Endothelial cell of umbilical vein (primary cell): ENCODE measurements around the gene COPE. TPM values are rescaled to one million over a fixed set of nuclear protein-coding genes. Genes with fewer than 3 reads are reported as not detected.

ENCODE experiments used
- BruUV-seq: library from RNA; stranded (reverse); fragments of 400-500 nt; replicated peaks from 2 replicates; lab custom pipeline; 2021; lab: Mats Ljungman, UMichigan
- CTCF ChIA-PET: fragments of 300-600, 350-600 bp; sonication (Branson Sonifier 250); formaldehyde crosslinking; loops from one replicate; lab custom pipeline; 2021; ENCODE audit warnings: antibody characterized with exemption, inconsistent platforms; lab: Charles Lee
- POLR2A ChIA-PET: fragments of 300-600, 350-600 bp; sonication (Branson Sonifier 250); formaldehyde crosslinking; loops from one replicate; lab custom pipeline; 2021; ENCODE audit warnings: antibody characterized with exemption, inconsistent platforms; lab: Charles Lee
- DNase-seq: peaks from one replicate; pipeline ENCODE4 v3.0.0-alpha.2; 2011; ENCODE audit warnings: low read depth, low spot score
- FAIRE-seq: peaks from 2 replicates; lab custom pipeline; 2011; peaks lifted over from hg19 to GRCh38; lab: Jason Lieb, UNC
- H2AFZ ChIP-seq: 2 replicates; pipeline ENCODE4 v1.6.0; 2012; ENCODE audit warnings: low read depth, low read length, control low read depth, inconsistent platforms
- H3K27ac ChIP-seq: 2 replicates; pipeline ENCODE4 v1.5.1; 2011; ENCODE audit warnings: low read depth, mild to moderate bottlenecking, control low read depth, low read length, moderate library complexity; ENCODE audit not compliant: insufficient read depth
- H3K27me3 ChIP-seq, 2 experiments: 2 replicates each; pipeline versions ENCODE4 v1.6.0 to v1.6.1; 2011; ENCODE audit warnings: low read length in 2 of 2, mixed read lengths in 1 of 2; ENCODE audit not compliant: control insufficient read depth in 2 of 2, insufficient read depth in 2 of 2
- H3K36me3 ChIP-seq, 2 experiments: 2 replicates in 1 of 2; 3 replicates in 1 of 2; pipeline ENCODE4 v1.5.1; 2011; ENCODE audit warnings: low read length in 2 of 2, mild to moderate bottlenecking in 1 of 2, moderate library complexity in 1 of 2; ENCODE audit not compliant: control insufficient read depth in 2 of 2, insufficient read depth in 2 of 2; ENCODE audit errors: extremely low read depth in 1 of 2
- H3K4me1 ChIP-seq: 3 replicates; pipeline ENCODE4 v1.5.1; 2011; ENCODE audit warnings: mild to moderate bottlenecking, low read length; ENCODE audit not compliant: control insufficient read depth, insufficient read depth; ENCODE audit errors: extremely low read depth
- H3K4me2 ChIP-seq: 2 replicates; pipeline ENCODE4 v1.6.1; 2011; ENCODE audit warnings: low read length, control low read depth, mixed read lengths; ENCODE audit not compliant: insufficient read depth
- H3K4me3 ChIP-seq, 3 experiments: fragments of 200-600 bp in 1 of 3; sonication (generic), shearing (Covaris generic) in 1 of 3; replicated peaks in 1 of 3; 2 replicates each; pipeline ENCODE4 v1.5.1; 2011 to 2016; ENCODE audit warnings: control low read depth in 3 of 3, low read length in 3 of 3, mild to moderate bottlenecking in 2 of 3, inconsistent platforms in 1 of 3, low read depth in 1 of 3, moderate library complexity in 1 of 3; ENCODE audit not compliant: insufficient read depth in 1 of 3
- H3K79me2 ChIP-seq: 2 replicates; pipeline ENCODE4 v1.6.0; 2012; ENCODE audit warnings: low read length, inconsistent platforms; ENCODE audit not compliant: control insufficient read depth, insufficient read depth
- H3K9ac ChIP-seq: replicated peaks from 2 replicates; pipeline ENCODE3; 2011; ENCODE audit warnings: low read length, control low read depth; ENCODE audit not compliant: insufficient read depth; ENCODE audit errors: extremely low read depth
- H3K9me1 ChIP-seq: replicated peaks from 3 replicates; pipeline ENCODE4 v1.6.0; 2011; ENCODE audit warnings: mild to moderate bottlenecking, low read length; ENCODE audit not compliant: control insufficient read depth, insufficient read depth; ENCODE audit errors: extremely low read depth
- H3K9me3 ChIP-seq: replicated peaks from 2 replicates; pipeline ENCODE4 v1.5.1; 2012; ENCODE audit warnings: low read length, inconsistent platforms; ENCODE audit not compliant: control insufficient read depth, insufficient read depth
- H4K20me1 ChIP-seq: replicated peaks from 2 replicates; pipeline ENCODE3; 2011; ENCODE audit warnings: mild to moderate bottlenecking, low read length; ENCODE audit not compliant: control insufficient read depth, insufficient read depth; ENCODE audit errors: extremely low read depth
- EZH2 ChIP-seq: IDR thresholded peaks from 2 replicates; pipeline ENCODE4 v1.6.1; 2012; ENCODE audit warnings: borderline replicate concordance, low read depth, mild to moderate bottlenecking, moderate library complexity, low read length, inconsistent platforms; ENCODE audit not compliant: severe bottlenecking
- FOS ChIP-seq: IDR thresholded peaks from 2 replicates; pipeline ENCODE4 v1.6.1; 2011; ENCODE audit warnings: mild to moderate bottlenecking, low read length, moderate library complexity, borderline replicate concordance; ENCODE audit not compliant: insufficient read depth
- GATA2 ChIP-seq: IDR thresholded peaks from 2 replicates; pipeline ENCODE4 v1.7.0; 2011; ENCODE audit warnings: low read depth, mild to moderate bottlenecking, moderate library complexity, mixed read lengths, low read length; ENCODE audit not compliant: insufficient read length, insufficient read depth
- JUN ChIP-seq: IDR thresholded peaks from 2 replicates; pipeline ENCODE4 v1.6.1; 2011; ENCODE audit warnings: borderline replicate concordance, low read depth; ENCODE audit not compliant: insufficient read length, insufficient read depth
- MAX ChIP-seq: IDR thresholded peaks from 2 replicates; pipeline ENCODE4 v1.6.1; 2011; ENCODE audit not compliant: insufficient read depth, insufficient read length
- MYC ChIP-seq: IDR thresholded peaks from one replicate; pipeline ENCODE4 v1.6.1; 2011; ENCODE audit warnings: mild to moderate bottlenecking, low read depth, low read length
- POLR2A ChIP-seq: IDR thresholded peaks from 2 replicates; pipeline ENCODE4 v1.6.1; 2012; ENCODE audit warnings: low read depth, mild to moderate bottlenecking, control low read depth, low read length
- POLR2AphosphoS5 ChIP-seq: IDR thresholded peaks from 2 replicates; pipeline ENCODE4 v1.6.1; 2012; ENCODE audit warnings: low read depth, mild to moderate bottlenecking, control low read depth, low read length, moderate library complexity; ENCODE audit not compliant: insufficient read depth
- dilution Hi-C: fragments of 300-500 bp; cut with MboI; formaldehyde crosslinking; loops from one replicate; pipeline ENCODE4 v1.15.0; 2019; ENCODE audit warnings: low sequenced_read_pairs; ENCODE audit not compliant: extremely low pct_ligation_motif_present
- intact Hi-C: fragments of 100-400 bp; cut with micrococcal nuclease; formaldehyde crosslinking; loops from one replicate; pipeline ENCODE4 v1.10.0; 2022
- polyA plus RNA-seq, 4 experiments: library from polyadenylated mRNA; depleted of rRNA in 3 of 4; stranded (reverse) in 3 of 4; unstranded in 1 of 4; fragments of >200 nt; gene quantifications; 2 replicates each; pipeline versions ENCODE4 v1.2.1 to v1.2.3, GENCODE V29; 2011 to 2012; ENCODE audit warnings: missing spikeins in 1 of 4
- total RNA-seq: library from RNA; stranded (reverse); gene quantifications from 2 replicates; pipeline ENCODE4 v1.2.3, GENCODE V29; 2021
- TF ChIP-seq, protein P1 (sequence below), 2 donors: IDR thresholded peaks; 1 replicate in 1 of 2; 2 replicates in 1 of 2; pipeline ENCODE4 v1.5.1; 2011; ENCODE audit warnings: low read length in 2 of 2, mild to moderate bottlenecking in 2 of 2, moderate library complexity in 2 of 2, control low read depth in 1 of 2, inconsistent platforms in 1 of 2, low read depth in 1 of 2; ENCODE audit not compliant: insufficient read depth in 1 of 2; ENCODE audit errors: extremely low read depth in 1 of 2

Gene COPE
- total and polyA plus RNA-seq, 2 donors (not counting 3 experiments of a cell fraction or from before 2014, with no cell fraction given), result 252 to 407 TPM

- H3K4me1 ChIP-seq, result no peaks in the 10 kb centered on the region
- intact Hi-C loops, result no loop called here
Measured at GRCh38 chr19:18905058-18905456, 14.1 kb downstream of the COPE start.

More at GRCh38 chr19:18905058-18905456, 14.1 kb downstream of the COPE start:
- H3K4me2 ChIP-seq, result no peak overlapping the region
- TF ChIP-seq MYC, result no peak
- no peak for TF ChIP-seq POLR2AphosphoS5
- TF ChIP-seq MAX, result no peak
- TF ChIP-seq GATA2, result no peak
- no peak for TF ChIP-seq JUN
- no peak for TF ChIP-seq FOS
- no peak for TF ChIP-seq POLR2A
- TF ChIP-seq, protein P1, sequence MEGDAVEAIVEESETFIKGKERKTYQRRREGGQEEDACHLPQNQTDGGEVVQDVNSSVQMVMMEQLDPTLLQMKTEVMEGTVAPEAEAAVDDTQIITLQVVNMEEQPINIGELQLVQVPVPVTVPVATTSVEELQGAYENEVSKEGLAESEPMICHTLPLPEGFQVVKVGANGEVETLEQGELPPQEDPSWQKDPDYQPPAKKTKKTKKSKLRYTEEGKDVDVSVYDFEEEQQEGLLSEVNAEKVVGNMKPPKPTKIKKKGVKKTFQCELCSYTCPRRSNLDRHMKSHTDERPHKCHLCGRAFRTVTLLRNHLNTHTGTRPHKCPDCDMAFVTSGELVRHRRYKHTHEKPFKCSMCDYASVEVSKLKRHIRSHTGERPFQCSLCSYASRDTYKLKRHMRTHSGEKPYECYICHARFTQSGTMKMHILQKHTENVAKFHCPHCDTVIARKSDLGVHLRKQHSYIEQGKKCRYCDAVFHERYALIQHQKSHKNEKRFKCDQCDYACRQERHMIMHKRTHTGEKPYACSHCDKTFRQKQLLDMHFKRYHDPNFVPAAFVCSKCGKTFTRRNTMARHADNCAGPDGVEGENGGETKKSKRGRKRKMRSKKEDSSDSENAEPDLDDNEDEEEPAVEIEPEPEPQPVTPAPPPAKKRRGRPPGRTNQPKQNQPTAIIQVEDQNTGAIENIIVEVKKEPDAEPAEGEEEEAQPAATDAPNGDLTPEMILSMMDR (IDR thresholded peaks at IDR 0.05; ENCODE audit: extremely low read depth in 1 of 2, insufficient read depth in 1 of 2, low read depth in 1 of 2, low read length in 2 of 2), result no peak
- no peak for TF ChIP-seq EZH2
- no peaks in the 10 kb centered on the region for H3K27me3 ChIP-seq
- H3K9ac ChIP-seq, result no peak overlapping the region
- FAIRE-seq (no peak), DNase-seq (no peak)
- H2AFZ ChIP-seq, result no peak overlapping the region
- dilution Hi-C loops, result no loop called here
- no peaks in the 10 kb centered on the region for H3K9me3 ChIP-seq
- POLR2A ChIA-PET, result no interaction called here
- no peak overlapping the region for H3K27ac ChIP-seq
- H3K9me1 ChIP-seq, result no peaks in the 10 kb centered on the region
- BruUV-seq, result no TSS peak
- CTCF ChIA-PET, result no interaction called here
- peaks cover 4 to 46% of the 10 kb centered on the region in 2 experiments for H3K36me3 ChIP-seq
- no peaks in the 10 kb centered on the region for H4K20me1 ChIP-seq
- no peak overlapping the region for H3K4me3 ChIP-seq
- no peaks in the 10 kb centered on the region for H3K79me2 ChIP-seq
